Neural cell (in vitro differentiated cells): ENCODE results near the gene AHI1.

Experiments
- CTCF ChIP-seq: fragments of 450-650 bp; IDR thresholded peaks from 2 replicates; pipeline ENCODE4 v1.5.1; 2014; ENCODE audit warnings: antibody characterized with exemption, mild to moderate bottlenecking, moderate library complexity; ENCODE audit not compliant: poor library complexity, severe bottlenecking
- SMC3 ChIP-seq: fragments of 450-650 bp; conservative IDR thresholded peaks from 2 replicates; pipeline ENCODE4 v1.6.1; 2014; ENCODE audit warnings: antibody characterized with exemption, mild to moderate bottlenecking, moderate library complexity; ENCODE audit not compliant: poor library complexity

- TF ChIP-seq SMC3 (no peak), CTCF (no peak)
Observed at GRCh38 chr6:135243871-135244796, 253.4 kb downstream of the AHI1 start.
